ENCODE data around the gene NXN. TPM values are rescaled to one million over a fixed set of nuclear protein-coding genes. Genes with fewer than 3 reads are reported as not detected.
A peak's percentile ranks its signal among the peaks of the same experiment; 100 is the strongest.

The NXN gene
- total RNA-seq, 4 donors from 2014 or later: 18.9 to 47.2 (median 33.4) TPM

DNA sequence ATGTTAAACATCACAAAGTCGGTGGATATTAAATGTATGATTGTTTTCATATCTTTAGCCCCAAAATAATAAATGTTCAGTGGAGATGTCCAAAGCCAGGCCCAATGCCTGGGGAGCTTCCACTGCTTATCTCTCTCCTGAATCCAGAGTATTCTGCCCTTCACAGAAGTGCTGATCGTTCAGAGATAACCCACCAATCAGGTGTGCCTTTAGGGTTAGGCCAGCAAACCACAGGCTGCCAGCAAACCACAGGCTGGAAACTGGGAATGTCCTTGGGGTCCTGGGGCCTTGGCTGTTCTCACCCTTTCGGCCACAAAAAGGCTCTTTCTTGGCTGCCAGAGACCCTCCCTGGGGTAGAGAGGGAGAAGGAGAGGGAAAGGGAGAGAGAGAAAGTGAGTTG lies 33.9 kb downstream of the NXN start:
- TF ChIP-seq POLR2A (IDR thresholded peaks at IDR 0.05) (no peak), EP300 (IDR thresholded peaks at IDR 0.05) (no peak), POLR2AphosphoS5 (IDR thresholded peaks at IDR 0.05) (no peak)
- TF ChIP-seq, protein P1, sequence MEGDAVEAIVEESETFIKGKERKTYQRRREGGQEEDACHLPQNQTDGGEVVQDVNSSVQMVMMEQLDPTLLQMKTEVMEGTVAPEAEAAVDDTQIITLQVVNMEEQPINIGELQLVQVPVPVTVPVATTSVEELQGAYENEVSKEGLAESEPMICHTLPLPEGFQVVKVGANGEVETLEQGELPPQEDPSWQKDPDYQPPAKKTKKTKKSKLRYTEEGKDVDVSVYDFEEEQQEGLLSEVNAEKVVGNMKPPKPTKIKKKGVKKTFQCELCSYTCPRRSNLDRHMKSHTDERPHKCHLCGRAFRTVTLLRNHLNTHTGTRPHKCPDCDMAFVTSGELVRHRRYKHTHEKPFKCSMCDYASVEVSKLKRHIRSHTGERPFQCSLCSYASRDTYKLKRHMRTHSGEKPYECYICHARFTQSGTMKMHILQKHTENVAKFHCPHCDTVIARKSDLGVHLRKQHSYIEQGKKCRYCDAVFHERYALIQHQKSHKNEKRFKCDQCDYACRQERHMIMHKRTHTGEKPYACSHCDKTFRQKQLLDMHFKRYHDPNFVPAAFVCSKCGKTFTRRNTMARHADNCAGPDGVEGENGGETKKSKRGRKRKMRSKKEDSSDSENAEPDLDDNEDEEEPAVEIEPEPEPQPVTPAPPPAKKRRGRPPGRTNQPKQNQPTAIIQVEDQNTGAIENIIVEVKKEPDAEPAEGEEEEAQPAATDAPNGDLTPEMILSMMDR (IDR thresholded peaks at IDR 0.05): no peak
- DNase-seq (ENCODE audit: low spot score in 2 of 2): no peak
- H3K36me3 ChIP-seq: peaks cover 7% of the 10 kb centered on the region
- no peak overlapping the region for H3K27ac ChIP-seq
- no peaks in the 10 kb centered on the region for H3K27me3 ChIP-seq
- WGBS: 66% methylated on average over 3 of the region's 3 CpGs
- H3K9me3 ChIP-seq: no peaks in the 10 kb centered on the region
- H3K4me3 ChIP-seq: no peak overlapping the region
- peaks cover 10% of the 10 kb centered on the region for H3K4me1 ChIP-seq

DNA sequence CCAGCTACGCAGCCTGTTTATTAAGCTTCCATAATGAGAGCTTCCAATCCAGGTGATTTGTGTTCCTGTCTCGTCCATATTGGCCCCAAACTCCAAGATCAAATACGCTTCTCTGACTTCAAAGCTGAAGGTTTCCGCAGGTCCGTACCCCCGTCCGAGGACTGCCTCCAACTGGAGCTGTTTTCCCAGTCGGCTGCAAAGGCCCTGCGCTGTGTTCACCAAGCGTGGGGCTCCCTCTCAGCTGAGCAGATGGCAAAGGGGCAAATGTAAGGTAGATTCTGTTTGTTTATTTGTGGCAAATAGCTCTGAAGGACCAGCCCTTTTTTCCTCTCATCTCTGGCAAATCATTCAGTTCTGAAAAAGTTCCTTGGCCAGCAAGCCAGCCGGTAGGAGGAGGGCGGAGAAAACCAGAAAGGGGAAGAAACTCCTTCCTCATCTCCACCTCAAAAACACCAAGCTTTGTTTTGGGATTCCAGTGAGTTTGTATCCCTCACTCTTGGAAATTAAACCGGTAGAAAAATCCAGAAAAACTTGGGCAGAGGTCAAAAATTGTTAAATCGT lies 35.2 kb downstream of the NXN start:
- TF ChIP-seq, protein P1 (IDR thresholded peaks at IDR 0.05): no peak
- TF ChIP-seq POLR2AphosphoS5 (IDR thresholded peaks at IDR 0.05) (no peak), POLR2A (IDR thresholded peaks at IDR 0.05) (no peak), EP300 (IDR thresholded peaks at IDR 0.05) (no peak)
- H3K27ac ChIP-seq: no peak overlapping the region
- H3K4me1 ChIP-seq: peaks cover 3% of the 10 kb centered on the region
- peaks cover 7% of the 10 kb centered on the region for H3K36me3 ChIP-seq
- no peaks in the 10 kb centered on the region for H3K27me3 ChIP-seq
- DNase-seq (ENCODE audit: low spot score in 2 of 2): no peak
- H3K9me3 ChIP-seq: no peaks in the 10 kb centered on the region
- no peak overlapping the region for H3K4me3 ChIP-seq
- WGBS: 79% methylated on average over 14 of the region's 14 CpGs

DNA sequence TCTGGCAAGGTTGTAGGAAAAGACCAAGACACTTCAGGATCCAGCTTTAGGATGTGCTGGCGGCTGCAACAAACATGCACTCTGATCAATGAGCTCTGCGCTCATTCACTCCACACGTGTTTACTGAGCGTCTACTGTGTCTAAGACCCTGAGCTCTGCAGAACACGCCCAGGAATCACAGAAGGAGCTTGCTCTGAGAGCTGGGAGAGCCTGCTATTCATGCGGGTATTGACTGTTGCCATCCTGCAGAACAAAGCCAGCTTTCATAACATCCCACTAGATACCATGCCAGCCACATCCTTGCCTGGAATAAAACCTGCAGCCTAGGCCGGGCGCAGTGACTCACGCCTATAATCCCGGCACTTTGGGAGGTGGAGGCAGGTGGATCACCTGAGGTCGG lies 44.1 kb downstream of the NXN start:
- Histone ChIP-seq H3K27me3 (no peaks in the 10 kb centered on the region), H3K4me3 (no peak overlapping the region), H3K9me3 (no peaks in the 10 kb centered on the region), H3K36me3 (no peaks in the 10 kb centered on the region), H3K27ac (peak overlapping the region; percentile 62), H3K4me1 (peaks cover 11% of the 10 kb centered on the region)
- TF ChIP-seq POLR2AphosphoS5 (IDR thresholded peaks at IDR 0.05) (no peak), POLR2A (IDR thresholded peaks at IDR 0.05) (no peak), EP300 (IDR thresholded peaks at IDR 0.05) (no peak)
- TF ChIP-seq, protein P1 (IDR thresholded peaks at IDR 0.05): no peak
- DNase-seq (ENCODE audit: low spot score in 2 of 2): no peak
- WGBS: 57% methylated on average over 11 of the region's 11 CpGs

DNA sequence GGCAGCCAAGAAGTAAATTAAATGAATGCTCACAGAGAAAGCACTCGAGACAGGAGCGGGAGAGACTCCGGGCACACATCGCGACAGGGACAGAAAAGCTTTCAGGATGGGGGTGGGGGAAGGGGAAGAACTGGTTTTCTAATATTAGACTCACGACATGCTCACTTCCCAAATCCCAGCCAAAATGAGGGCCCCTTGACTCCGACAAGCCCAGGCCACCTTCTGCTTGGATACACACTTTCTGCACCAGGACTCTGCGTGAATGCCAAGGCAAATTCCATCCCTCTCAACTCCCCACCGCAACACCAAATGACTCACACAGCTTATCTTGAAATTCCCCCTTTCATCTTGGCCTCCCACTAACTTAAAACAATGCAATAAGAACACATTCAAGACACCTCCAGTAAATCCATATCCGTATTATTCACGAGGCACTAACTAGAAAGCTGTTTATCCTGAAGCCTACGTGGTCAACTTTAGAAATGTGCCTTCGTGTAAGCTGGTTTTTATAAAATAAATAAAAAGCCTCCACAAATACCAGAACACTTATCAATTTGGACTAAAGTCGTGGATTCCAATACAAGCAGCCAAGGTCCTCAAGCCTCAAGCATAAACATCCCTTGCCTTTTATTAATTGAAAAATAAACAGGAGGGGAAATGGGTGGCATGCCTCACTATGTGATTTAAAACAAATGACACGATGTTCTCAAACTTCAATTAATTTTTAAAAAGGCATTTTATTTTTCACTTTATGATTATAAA lies 46.1 kb downstream of the NXN start:
- Histone ChIP-seq H3K9me3 (no peaks in the 10 kb centered on the region), H3K4me1 (peaks cover 23% of the 10 kb centered on the region), H3K27ac (peak overlapping the region; percentile 61), H3K27me3 (no peaks in the 10 kb centered on the region), H3K4me3 (no peak overlapping the region), H3K36me3 (no peaks in the 10 kb centered on the region)
- no peak for DNase-seq (ENCODE audit: low spot score in 2 of 2)
- TF ChIP-seq POLR2A (IDR thresholded peaks at IDR 0.05): no peak
- TF ChIP-seq, protein P1 (IDR thresholded peaks at IDR 0.05): no peak
- no peak for TF ChIP-seq EP300 (IDR thresholded peaks at IDR 0.05)
- no peak for TF ChIP-seq POLR2AphosphoS5 (IDR thresholded peaks at IDR 0.05)
- 35% methylated on average over 15 of the region's 15 CpGs for WGBS

DNA sequence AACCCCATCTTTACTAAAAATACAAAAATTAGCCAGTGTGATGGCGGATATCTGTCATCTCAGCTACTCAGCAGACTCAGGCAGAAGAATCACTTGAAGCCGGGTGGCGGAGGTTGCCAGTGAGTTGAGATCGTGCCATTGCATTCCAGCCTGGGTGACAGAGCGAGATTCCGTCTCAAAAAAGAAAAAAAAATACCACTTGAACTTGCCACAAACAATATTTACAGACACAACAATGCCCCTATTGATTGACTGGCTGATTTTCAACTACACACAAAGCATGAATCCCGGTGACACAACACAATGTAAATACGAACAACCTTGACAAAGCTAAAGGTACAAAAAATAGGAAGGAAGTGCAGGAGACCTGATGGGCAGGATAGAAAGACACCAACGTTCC lies 49.3 kb downstream of the NXN start:
- Histone ChIP-seq H3K4me3 (no peak overlapping the region), H3K27ac (no peak overlapping the region), H3K4me1 (peaks cover 42% of the 10 kb centered on the region), H3K27me3 (no peaks in the 10 kb centered on the region), H3K9me3 (no peaks in the 10 kb centered on the region), H3K36me3 (no peaks in the 10 kb centered on the region)
- 62% methylated on average over 9 of the region's 9 CpGs for WGBS
- TF ChIP-seq, protein P1 (IDR thresholded peaks at IDR 0.05): no peak
- TF ChIP-seq EP300 (IDR thresholded peaks at IDR 0.05) (no peak), POLR2AphosphoS5 (IDR thresholded peaks at IDR 0.05) (no peak), POLR2A (IDR thresholded peaks at IDR 0.05) (no peak)
- DNase-seq (ENCODE audit: low spot score in 2 of 2): no peak
